Measurements from ENCODE around the gene TRIOBP.
A peak's percentile ranks its signal among the peaks of the same experiment; 100 is the strongest.

TRIOBP gene

DNA sequence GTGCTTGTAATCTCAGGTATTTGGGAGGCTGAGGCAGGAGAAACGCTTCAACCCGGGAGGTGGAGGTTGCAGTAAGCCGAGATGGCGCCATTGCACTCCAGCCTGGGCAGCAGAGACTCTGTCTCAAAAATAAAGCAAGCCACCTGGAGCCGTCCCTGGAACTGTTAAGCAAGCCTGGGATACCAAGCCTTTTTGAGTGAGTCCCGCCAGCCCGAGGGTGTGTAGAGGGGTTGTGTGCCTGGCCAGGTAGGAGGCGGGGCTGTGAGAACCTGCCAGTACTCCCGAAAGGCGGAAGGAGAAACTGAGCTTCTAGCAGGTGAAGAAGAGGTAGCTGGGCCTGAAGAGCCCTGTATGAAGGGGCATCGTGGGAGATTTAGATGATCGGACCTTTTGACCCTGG is 52.4 kb downstream of the TRIOBP start:
- TF ChIP-seq CTCF (IDR thresholded peaks at IDR 0.05; ENCODE audit: low read depth, low read length): no peak
- H3K4me3 ChIP-seq (ENCODE audit: low read depth, low read length): no peak overlapping the region

DNA sequence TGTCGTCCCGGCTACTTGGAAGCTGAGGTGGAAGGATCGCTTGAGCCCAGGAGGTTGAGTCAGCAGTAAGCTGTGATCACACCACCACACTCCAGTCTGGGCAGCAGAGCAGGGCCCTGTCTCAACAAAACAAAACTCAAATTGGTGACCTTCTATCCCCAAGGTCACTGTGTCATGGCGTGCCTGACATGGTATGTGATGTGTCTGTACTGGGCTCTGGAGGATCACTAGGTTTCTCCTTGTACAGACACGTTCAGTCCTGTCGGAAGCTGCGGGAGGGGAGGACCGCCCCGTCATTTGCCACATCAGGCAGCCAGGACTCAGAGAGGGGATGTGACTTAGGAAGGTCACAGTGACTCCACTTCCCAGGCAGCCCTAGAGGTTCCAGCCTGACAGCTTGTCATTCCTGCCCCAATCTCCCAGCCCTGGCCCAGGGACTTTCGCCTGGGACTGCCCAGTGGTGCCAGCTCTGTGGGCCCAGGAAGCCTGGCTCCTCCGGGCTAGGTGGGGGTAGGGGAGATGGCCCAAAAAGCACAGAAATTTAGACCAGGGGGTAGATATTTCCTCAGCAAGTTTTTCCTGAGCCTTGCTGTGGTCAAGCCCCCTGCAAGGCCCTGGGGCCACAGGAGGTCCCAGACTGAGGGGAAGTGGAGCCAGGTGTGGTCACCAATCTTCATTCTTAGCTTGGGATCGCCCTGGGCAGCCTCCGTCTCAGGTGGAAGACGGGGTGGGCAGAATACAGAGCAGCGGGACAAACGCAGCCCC is 53.2 kb downstream of the TRIOBP start:
- no peak overlapping the region for H3K4me3 ChIP-seq (ENCODE audit: low read depth, low read length)

DNA sequence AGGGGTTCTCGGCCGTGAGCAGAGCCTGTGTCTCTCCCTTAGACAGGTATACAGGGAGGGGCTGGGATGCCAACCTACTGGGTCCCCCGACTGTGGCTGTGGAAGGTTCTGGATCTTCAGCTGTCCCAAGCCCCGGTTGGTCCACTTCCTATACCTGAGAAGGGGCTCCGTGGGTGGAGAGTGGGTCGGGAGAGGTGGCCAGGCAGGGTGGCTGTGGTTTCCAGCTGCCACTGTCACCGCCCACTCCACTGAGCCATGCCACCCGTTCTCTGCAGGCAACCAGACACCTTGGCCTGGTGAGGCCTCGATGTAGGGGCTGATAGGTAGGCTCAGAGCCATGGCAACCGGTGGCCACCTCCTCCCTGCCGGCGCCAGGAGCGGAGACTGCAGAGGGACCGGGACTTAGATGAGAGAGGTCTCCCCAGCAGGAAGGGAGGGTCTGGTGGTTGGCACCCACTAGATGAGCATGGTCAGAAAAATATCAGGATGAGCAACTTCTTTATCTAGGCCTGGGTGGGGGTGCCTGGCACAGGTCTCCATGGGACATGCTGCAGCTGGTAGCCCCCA is 53.8 kb downstream of the TRIOBP start:
- H3K4me3 ChIP-seq (ENCODE audit: low read depth, low read length): no peak overlapping the region
- TF ChIP-seq CTCF (IDR thresholded peaks at IDR 0.05; ENCODE audit: low read depth, low read length): no peak

More for the DNA sequence above, 53.2 kb downstream of the TRIOBP start:
- no peak for TF ChIP-seq CTCF (IDR thresholded peaks at IDR 0.05; ENCODE audit: low read depth, low read length)

DNA sequence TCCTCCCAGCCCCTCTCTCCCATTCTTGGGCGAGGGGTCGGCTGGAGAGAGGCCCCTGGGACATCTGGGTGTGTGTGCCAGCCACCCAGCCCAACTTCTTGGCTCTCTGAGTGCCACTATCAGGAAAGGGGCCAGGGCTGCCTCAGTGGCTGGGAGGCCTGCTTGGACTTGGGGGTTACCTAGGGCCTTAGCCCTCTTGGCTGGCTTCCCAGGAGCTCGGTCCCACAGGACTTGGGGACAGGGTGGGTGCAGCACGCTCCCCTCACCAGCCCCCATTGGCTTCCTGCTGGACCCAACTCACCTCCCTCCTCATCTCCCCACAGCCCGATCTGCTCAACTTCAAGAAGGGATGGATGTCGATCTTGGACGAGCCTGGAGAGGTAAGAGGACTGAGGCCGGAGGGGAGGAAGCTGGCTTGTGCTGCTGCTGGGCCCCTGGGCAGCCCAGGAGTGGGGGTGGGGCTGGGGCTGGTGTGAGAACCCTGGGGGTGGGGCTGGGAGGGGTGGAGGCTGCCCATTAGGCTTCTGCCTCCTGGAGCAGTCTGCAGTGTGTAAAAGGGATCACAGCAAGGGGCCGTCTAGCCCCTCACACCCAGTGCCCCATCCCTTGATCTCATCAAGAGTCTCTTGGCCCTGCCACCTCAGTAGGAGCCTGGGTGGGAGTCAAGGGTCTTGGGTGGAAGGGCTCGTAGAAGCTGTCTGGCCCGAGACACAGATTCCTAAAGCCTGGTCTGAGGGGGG is 54.8 kb downstream of the TRIOBP start:
- H3K4me3 ChIP-seq (ENCODE audit: low read depth, low read length): no peak overlapping the region
- TF ChIP-seq CTCF (IDR thresholded peaks at IDR 0.05; ENCODE audit: low read depth, low read length): no peak

DNA sequence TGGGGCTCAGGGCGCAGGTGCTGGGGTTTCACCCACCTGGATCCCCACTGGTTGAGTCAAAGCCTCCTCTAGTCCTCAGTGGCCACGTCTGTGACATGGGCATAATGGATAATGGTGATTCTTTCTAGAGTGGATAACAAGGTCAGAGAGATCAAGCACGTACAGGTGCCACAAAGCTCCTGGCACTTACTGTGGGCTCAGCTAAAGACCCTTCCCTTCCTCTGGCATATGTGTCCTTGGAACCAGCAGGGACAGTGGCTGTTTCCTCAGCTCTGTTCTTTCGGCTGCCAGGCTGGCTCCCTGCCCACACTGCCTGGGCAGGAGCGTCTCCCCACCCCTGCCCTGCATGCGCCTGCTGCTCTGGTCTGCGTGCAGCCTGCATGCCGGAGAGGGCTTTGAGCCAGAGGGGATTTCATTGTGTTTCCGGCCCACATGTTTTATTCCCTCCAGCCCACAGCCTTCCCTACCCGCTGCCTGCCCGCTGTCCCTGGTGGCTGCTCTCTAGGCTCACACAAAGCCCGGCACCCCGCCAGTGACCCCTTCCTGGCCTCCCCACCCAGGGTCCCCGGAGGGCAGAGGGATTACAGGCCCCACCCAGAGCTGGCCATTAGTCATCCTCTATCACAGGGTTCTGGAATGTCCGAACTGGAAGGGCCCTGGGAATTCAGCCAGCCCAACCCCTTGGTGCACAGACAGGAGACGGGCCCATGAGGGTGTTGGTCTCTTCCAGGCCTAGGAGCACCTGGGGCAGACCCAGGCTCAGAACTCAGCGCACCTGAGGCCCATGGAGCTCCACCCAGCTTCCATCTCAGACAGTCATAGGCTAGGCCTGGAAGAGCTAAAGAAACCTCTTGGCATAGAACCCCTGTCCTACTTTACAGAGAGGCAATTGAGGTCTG is 55.6 kb downstream of the TRIOBP start:
- TF ChIP-seq CTCF (IDR thresholded peaks at IDR 0.05; ENCODE audit: low read depth, low read length): 0 out of 2 replicates have a peak, but pooled peaks have one; percentile 8
- H3K4me3 ChIP-seq (ENCODE audit: low read depth, low read length): no peak overlapping the region

- no peak overlapping the region for H3K4me3 ChIP-seq (ENCODE audit: low read depth, low read length)
- TF ChIP-seq CTCF (IDR thresholded peaks at IDR 0.05; ENCODE audit: low read depth, low read length): no peak
Measured at GRCh38 chr22:37753746-37754145, 56.9 kb downstream of the TRIOBP start.
